Urothelium cell line (cell line): ENCODE results near the gene KERA.

Source experiments
- DNase-seq: peaks from one replicate; pipeline ENCODE4 v3.0.0; 2011; ENCODE audit warnings: low spot score, mixed read lengths
- FAIRE-seq: peaks from 2 replicates; lab custom pipeline; 2011; peaks lifted over from hg19 to GRCh38; lab: Jason Lieb, UNC

Gene KERA

GRCh38 chr12:91017511-91018263, 40.1 kb downstream of the KERA start:
- DNase-seq (no peak), FAIRE-seq (no peak)

- DNase-seq (no peak), FAIRE-seq (no peak)
Observed at GRCh38 chr12:91017043-91017442, 40.8 kb downstream of the KERA start.

GRCh38 chr12:91009319-91009950, 48.4 kb downstream of the KERA start:
- FAIRE-seq, result no peak
- peak; percentile 23 for DNase-seq

GRCh38 chr12:91007531-91008290, 50.1 kb downstream of the KERA start:
- no peak for FAIRE-seq

GRCh38 chr12:91004872-91005271, 53.0 kb downstream of the KERA start, which contains the start of gene EPYC:
EPYC (minus strand) TSS chr12:91004972; CDS start chr12:91002565, 2,407 bp downstream.
- FAIRE-seq, result no peak
- DNase-seq, result no peak

More at GRCh38 chr12:91007531-91008290, 50.1 kb downstream of the KERA start:
- no peak for DNase-seq

- no peak for FAIRE-seq
- no peak for DNase-seq
Observed at GRCh38 chr12:91003737-91004136, 54.1 kb downstream of the KERA start.

GRCh38 chr12:91001306-91001705, 56.5 kb downstream of the KERA start:
- no peak for FAIRE-seq
- DNase-seq, result no peak
